HG02884 (cell line): Measurements from ENCODE around the gene EFNA5.

ENCODE experiments used
- ATAC-seq: cut with Tn5 transposase; IDR thresholded peaks from one replicate; pipeline ENCODE4 v1.9.1; 2021; ENCODE audit warnings: mild to moderate bottlenecking, moderate library complexity; ENCODE audit not compliant: unreplicated experiment

The EFNA5 gene

DNA sequence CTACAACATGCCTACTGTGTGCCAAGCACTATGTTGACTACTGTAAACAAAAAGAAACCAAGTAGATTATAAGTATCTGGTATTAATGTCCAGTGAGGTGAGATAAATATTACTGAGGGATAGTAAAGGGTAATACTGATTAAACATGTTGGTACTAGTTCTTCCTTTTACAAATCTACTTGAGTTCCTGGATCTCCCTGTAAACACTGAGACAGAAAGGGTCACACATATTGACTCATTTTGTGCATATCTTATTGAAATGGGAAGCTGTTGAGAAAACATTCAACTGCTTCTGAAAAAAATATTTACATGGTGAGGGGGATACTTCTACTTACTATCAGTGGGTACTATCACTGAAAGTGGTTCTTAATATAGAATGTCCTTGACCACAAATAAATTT is 24.3 kb downstream of the EFNA5 start:
- ATAC-seq, result no peak

DNA sequence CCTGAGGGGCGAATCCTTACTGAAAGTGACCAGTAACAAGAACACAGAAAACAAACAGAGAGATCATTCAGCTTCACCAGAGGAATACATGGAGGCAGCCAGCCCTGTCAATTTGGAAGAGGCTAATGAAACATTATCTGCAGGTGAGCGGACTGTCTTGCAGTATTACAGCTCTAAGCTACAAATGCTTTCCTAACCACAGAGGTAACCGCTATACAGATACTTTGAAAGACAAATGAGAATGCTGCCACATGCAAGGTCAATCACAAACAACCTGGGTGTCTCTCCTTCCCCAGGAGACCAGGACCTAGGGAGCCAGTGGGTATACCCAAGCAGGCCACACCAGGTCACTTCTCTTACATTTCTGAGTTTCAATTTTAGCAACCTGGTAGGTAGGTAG is 30.2 kb downstream of the EFNA5 start:
- ATAC-seq, result no peak

GRCh38 chr5:107639990-107640389 is 30.7 kb downstream of the EFNA5 start:
- ATAC-seq, result no peak

DNA sequence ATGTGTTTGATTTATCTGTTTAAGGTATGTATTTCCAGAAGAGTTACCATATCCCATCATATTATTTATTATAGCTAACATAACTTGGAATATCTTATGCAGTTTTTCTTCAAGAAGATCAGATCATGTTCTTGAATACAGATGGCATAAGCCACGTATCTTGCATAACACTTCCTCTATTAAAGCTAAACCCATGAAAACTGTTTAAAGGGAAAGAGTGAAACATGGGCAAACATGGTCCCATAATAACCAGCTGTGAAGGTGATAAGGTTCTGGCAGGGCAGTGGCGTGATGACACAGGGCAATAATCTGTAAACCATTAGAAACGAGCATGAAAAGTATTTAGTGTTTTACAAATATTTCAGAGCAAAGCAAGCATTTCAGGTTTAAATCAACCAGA is 34.2 kb downstream of the EFNA5 start:
- no peak for ATAC-seq

- ATAC-seq, result no peak
These were observed 34.7 kb downstream of the EFNA5 start for GRCh38 chr5:107636068-107636467.

DNA sequence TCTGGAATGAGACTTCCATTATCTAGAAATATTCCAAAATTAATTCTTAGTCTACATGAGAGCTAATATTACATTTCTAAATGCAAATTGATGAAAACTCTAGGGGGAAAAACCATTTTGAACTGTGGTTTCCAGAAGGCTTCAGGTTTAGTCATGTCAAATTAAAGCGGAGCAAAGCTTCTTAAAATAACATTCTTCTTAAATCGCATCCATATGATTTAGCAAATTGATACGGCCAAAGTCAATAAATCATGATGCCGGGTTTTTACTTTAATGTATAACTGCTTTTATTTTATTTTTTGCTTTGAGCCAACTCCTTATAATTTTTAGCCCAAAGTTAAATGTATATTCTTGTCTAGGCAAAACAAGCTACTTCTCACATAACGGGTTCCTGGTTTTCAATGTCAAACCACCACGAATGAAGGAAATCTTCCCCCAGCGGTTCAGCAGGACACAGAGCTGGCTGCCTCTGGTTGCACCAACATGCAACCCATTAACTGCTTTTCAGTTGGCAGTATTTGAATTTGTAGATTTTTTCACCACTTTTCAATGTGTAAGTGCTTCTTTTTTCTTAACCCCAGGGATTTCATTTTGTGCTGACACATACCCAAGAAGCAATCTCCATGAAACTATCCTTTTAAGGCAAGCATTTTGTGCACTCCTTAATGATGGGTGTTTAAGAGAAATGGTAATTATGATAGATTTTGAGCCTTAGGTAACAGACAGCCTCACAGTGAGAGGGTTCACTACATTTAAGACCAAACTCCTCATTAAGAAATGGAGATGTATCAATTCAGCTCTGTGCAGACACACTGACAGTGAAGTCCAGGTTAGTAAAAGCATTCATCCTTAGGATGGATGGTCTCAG is 35.5 kb downstream of the EFNA5 start:
- ATAC-seq, result no peak

DNA sequence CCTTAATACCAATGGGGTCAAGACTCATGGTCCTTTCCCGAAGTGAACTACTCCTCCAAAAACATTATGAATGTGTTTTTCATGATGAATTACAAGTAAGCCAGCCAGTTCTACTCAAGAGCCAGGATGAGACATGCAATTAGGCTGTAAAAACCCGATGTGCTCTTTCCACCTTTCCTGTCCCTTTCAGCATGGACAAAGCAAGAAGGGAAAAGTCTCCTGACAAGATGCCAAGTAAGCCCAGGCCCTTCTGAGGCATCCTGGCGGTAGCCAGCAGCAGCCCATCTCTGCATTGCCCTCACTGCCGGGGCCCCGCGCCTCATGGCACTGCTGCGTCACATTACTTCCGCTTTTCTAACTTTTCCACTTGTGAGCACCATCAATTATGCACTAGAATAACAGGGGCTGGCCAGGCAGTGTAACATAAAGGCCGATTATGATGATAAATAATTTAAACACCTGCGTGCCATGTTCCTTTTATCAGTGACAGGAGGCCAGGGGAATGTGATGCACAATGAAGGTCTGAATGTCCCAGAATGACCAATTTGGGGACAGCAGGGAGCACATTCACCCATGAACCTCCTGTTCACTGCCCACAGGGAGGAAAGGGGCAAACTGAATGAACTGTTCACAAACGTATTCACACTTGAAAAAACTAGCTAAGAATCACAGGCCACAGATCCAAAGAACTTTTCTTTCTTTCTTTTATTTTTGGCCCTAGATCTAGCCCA is 37.4 kb downstream of the EFNA5 start:
- ATAC-seq, result no peak

DNA sequence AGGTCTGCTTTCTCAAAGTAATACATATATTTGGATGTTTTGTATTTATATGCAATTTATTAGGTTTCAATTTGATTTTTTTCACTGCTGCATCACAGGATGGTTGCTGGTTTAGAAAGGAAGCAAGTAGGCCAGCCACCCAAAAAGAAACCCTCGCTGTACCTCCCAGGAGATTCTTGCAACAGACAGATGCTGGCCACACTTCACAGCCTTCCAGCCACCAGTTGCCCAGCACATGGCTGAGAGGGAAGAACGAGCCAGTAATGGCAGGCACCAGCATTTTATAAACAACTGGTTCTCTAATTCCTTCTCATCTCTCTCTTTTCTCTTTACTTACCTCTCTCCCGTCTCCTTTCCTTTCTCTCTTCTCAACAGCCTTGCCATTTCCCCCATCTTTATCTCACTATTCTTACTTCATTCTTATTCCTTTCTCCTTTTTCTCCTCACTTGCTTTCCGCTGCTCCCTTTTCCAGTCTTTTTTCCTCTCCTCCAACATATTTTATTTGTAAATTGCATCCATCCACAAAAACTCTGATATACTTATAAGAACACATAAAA is 38.9 kb downstream of the EFNA5 start:
- no peak for ATAC-seq

GRCh38 chr5:107630184-107630583 is 40.6 kb downstream of the EFNA5 start:
- no peak for ATAC-seq

- ATAC-seq, result no peak
These were observed 46.5 kb downstream of the EFNA5 start for GRCh38 chr5:107624235-107624634.

GRCh38 chr5:107621089-107621488 is 49.6 kb downstream of the EFNA5 start:
- ATAC-seq, result no peak

GRCh38 chr5:107619781-107620180 is 51.0 kb downstream of the EFNA5 start:
- ATAC-seq, result no peak

DNA sequence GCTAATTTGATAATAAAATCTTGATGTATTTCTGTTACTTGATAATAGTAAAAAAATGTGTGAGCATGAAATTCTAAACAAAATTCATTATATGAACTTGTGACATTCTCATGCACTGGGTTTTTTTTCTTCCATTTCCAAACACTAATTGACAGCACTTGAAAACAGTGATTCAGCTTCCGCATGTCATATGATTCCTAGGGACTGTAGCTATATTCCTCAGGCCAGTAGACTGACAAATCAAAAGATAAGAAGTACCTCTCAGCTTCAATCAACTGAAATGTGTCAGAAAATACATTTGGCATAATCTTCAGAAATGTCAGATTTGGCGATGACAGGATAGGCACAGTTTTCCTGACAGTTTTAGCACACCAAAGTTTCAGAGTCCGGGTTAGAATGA is 52.5 kb downstream of the EFNA5 start:
- ATAC-seq, result no peak

- ATAC-seq, result no peak
These were observed 53.7 kb downstream of the EFNA5 start for GRCh38 chr5:107617052-107617451.

DNA sequence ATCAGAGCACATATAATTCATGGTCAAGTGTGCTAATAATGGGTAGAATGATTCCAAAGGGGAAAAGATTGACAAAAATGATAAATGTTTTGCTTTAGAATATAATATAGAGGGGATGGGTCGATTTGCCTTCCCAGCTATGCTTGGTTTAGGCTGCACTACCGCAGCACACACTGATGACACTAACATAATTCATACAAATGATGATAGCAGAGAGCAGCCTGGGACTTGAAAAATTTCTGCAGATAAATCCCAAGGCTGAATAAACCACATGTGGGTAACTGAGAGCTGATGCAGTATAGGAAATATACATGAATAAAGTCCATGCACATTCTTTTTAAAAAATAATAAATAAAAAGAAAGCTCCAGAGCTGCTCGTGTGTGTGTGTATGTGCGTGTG is 54.5 kb downstream of the EFNA5 start:
- ATAC-seq, result no peak

DNA sequence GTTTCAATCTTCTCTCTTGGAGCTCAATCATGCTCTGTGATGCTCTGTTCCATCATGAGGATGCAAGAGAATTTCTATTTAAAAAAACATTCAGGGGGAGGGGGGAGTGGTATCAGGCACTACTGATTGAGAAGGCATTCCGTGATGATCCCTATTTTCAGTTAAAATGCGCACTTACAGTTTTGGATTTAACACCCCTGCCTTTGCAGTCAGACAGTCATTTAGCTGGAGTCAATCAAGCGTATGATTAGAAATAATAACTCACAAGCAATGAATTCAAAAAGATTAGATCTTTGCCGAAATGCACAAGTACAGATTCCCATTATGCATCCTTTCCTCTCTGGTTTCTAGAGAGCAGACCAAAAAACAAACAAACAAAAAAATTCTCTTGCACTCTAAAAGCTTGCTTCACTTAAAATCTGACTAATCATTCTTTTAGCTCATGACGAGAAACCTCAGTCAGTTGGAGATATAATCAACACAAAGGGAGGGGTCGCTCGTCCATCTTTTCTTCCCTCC is 55.4 kb downstream of the EFNA5 start:
- ATAC-seq, result no peak

GRCh38 chr5:107612541-107612940 is 58.2 kb downstream of the EFNA5 start:
- ATAC-seq, result no peak

DNA sequence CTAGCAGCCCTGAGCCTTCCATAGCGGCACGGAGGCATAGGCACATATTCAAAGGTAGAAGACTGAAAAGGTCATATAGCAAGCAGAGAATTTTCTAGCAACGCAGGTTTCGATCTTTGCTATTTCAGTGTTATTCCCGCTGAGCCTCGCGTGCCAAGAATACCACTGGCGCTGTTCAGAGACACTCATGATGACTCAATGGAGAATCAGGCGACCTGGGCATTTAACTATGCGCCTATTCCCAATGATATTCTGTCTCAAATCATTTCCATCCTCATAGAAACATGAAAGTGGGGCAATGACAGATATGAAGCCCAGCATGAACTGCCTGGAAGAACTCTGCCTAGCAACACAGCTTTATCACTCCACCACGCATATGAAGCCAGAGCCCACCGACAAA is 59.9 kb downstream of the EFNA5 start:
- ATAC-seq, result no peak

- no peak for ATAC-seq
These were observed 62.9 kb downstream of the EFNA5 start for GRCh38 chr5:107607671-107608345.

DNA sequence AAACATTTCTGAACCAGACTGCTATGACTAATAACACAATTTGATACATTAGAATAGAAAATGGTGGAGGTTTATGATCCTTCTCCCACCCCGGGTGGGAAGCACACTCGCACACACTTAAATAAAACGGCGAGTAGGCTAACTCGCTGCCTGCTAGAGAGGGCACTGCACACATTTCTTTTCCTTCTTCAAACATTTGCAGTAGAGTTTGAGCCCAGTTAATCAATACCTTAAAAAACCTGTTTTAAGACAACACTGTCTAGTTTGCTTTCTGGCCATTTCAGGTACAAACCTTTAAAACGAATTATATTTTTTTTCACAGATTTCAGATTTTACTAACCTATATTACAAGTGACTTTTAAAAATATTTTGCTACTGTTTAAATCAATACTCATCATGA is 63.5 kb downstream of the EFNA5 start:
- ATAC-seq, result no peak

- no peak for ATAC-seq
These were observed 65.1 kb downstream of the EFNA5 start for GRCh38 chr5:107605596-107606125.
